Liver (tissue), 9 donors: ENCODE results near the gene FHDC1. TPM values are rescaled to one million over a fixed set of nuclear protein-coding genes. Genes with fewer than 3 reads are reported as not detected.

ENCODE experiments used
- DNase-seq: peaks from one replicate; pipeline ENCODE4 v3.0.0-alpha.2; 2017; ENCODE audit warnings: low spot score
- H3K27ac ChIP-seq, 2 donors: one replicate each; pipeline ENCODE4 v1.7.0; 2013; ENCODE audit warnings: inconsistent platforms in 2 of 2, low read length in 2 of 2, control low read depth in 1 of 2, low read depth in 1 of 2, mild to moderate bottlenecking in 1 of 2
- H3K27me3 ChIP-seq, 4 donors: one replicate each; pipeline versions ENCODE4 v1.6.1 to v1.7.0; 2013; ENCODE audit warnings: low read length in 3 of 4, inconsistent platforms in 1 of 4, mild to moderate bottlenecking in 1 of 4, moderate library complexity in 1 of 4; ENCODE audit not compliant: control insufficient read depth in 4 of 4, insufficient read depth in 4 of 4
- H3K36me3 ChIP-seq, 4 donors: one replicate each; pipeline versions ENCODE4 v1.6.1 to v1.7.0; 2013; ENCODE audit warnings: low read length in 3 of 4, mild to moderate bottlenecking in 3 of 4, low read depth in 1 of 4, moderate library complexity in 1 of 4; ENCODE audit not compliant: control insufficient read depth in 4 of 4, insufficient read depth in 3 of 4
- H3K4me1 ChIP-seq, 4 donors: one replicate each; pipeline versions ENCODE4 v1.6.1 to v1.7.0; 2013; ENCODE audit warnings: low read length in 3 of 4, mild to moderate bottlenecking in 3 of 4, moderate library complexity in 1 of 4; ENCODE audit not compliant: control insufficient read depth in 4 of 4, insufficient read depth in 4 of 4
- H3K4me3 ChIP-seq, 3 donors: one replicate each; pipeline versions ENCODE4 v1.6.1 to v1.7.0; 2013; ENCODE audit warnings: low read length in 3 of 3, control low read depth in 1 of 3, low read depth in 1 of 3, mild to moderate bottlenecking in 1 of 3
- H3K9ac ChIP-seq, 2 donors: one replicate each; pipeline ENCODE4 v1.7.0; 2013; ENCODE audit warnings: low read length in 2 of 2, mild to moderate bottlenecking in 2 of 2, moderate library complexity in 2 of 2, control low read depth in 1 of 2, low read depth in 1 of 2
- H3K9me3 ChIP-seq, 4 donors: one replicate each; pipeline versions ENCODE4 v1.6.1 to v1.7.0; 2013; ENCODE audit warnings: low read length in 3 of 4; ENCODE audit not compliant: control insufficient read depth in 4 of 4
- EGR1 ChIP-seq, 2 donors: IDR thresholded peaks; 2 replicates each; pipeline ENCODE4 v1.6.1; 2016 to 2018; ENCODE audit warnings: antibody characterized with exemption in 2 of 2, low read depth in 2 of 2
- FOXA1 ChIP-seq: IDR thresholded peaks from 2 replicates; pipeline ENCODE4 v1.6.1; 2016; ENCODE audit warnings: antibody characterized with exemption
- FOXA2 ChIP-seq: IDR thresholded peaks from 2 replicates; pipeline ENCODE4 v1.6.1; 2016; ENCODE audit warnings: antibody characterized with exemption
- GABPA ChIP-seq, 2 donors: IDR thresholded peaks in 1 of 2; conservative IDR thresholded peaks in 1 of 2; 2 replicates each; pipeline ENCODE4 v1.6.1; 2016; ENCODE audit warnings: antibody characterized with exemption in 2 of 2, mild to moderate bottlenecking in 1 of 2, moderate library complexity in 1 of 2
- HNF4A ChIP-seq, 2 donors: conservative IDR thresholded peaks; 2 replicates each; pipeline ENCODE4 v1.6.1; 2016; ENCODE audit warnings: antibody characterized with exemption in 2 of 2, mild to moderate bottlenecking in 2 of 2
- HNF4G ChIP-seq: IDR thresholded peaks from 2 replicates; pipeline ENCODE4 v1.6.1; 2016; ENCODE audit warnings: antibody characterized with exemption
- JUND ChIP-seq, 2 donors: IDR thresholded peaks; 2 replicates each; pipeline ENCODE4 v1.6.1; 2016; ENCODE audit warnings: antibody characterized with exemption in 2 of 2
- RAD21 ChIP-seq, 2 donors: IDR thresholded peaks; 2 replicates each; pipeline ENCODE4 v1.6.1; 2016; ENCODE audit warnings: antibody characterized with exemption in 2 of 2, mild to moderate bottlenecking in 2 of 2
- RXRA ChIP-seq, 2 donors: IDR thresholded peaks; 2 replicates each; pipeline ENCODE4 v1.6.1; 2017 to 2018; ENCODE audit warnings: antibody characterized with exemption in 2 of 2, mild to moderate bottlenecking in 1 of 2
- SP1 ChIP-seq: IDR thresholded peaks from 2 replicates; pipeline ENCODE4 v1.6.1; 2018; ENCODE audit warnings: antibody characterized with exemption, mild to moderate bottlenecking
- YY1 ChIP-seq: IDR thresholded peaks from 2 replicates; pipeline ENCODE4 v1.6.1; 2016; ENCODE audit warnings: antibody characterized with exemption, mild to moderate bottlenecking
- WGBS: extraction: QIAGEN DNeasy Blood & Tissue Kit; methylation state at CpG from one replicate; pipeline ENCODE4 v1.1.7; 2013; 5-methylcytosine and 5-hydroxymethylcytosine counted together
- polyA plus RNA-seq, 2 donors: library from polyadenylated mRNA; stranded (reverse) in 1 of 2; unstranded in 1 of 2; fragments of 200-250 nt in 1 of 2; fragments of >200 nt in 1 of 2; fragmentation: Nextera tagmentation in 1 of 2; extraction: Ambion mirVana in 1 of 2; gene quantifications; one replicate each; pipeline versions ENCODE4 v1.2.1 to v1.2.3, GENCODE V29; 2013 to 2015
- total RNA-seq, 2 donors: library from RNA; depleted of rRNA; stranded (reverse); fragments of >200 nt; gene quantifications; one replicate each; pipeline ENCODE4 v1.2.3, GENCODE V29; 2014
- TF ChIP-seq, protein P1 (sequence below): fragments of 150-350 bp; IDR thresholded peaks from 2 replicates; pipeline ENCODE4 v1.5.1; 2017; ENCODE audit warnings: improper control_type of control experiment, low read depth, low read length; ENCODE audit not compliant: missing input control
- TF ChIP-seq, protein P2 (sequence below): IDR thresholded peaks from 2 replicates; pipeline ENCODE4 v1.6.1; 2016; ENCODE audit warnings: antibody characterized with exemption
- TF ChIP-seq, protein P3 (sequence below): IDR thresholded peaks from 2 replicates; pipeline ENCODE4 v1.6.1; 2016; ENCODE audit warnings: antibody characterized with exemption
- TF ChIP-seq, protein P4 (sequence below): IDR thresholded peaks from 2 replicates; pipeline ENCODE4 v1.6.1; 2016; ENCODE audit warnings: antibody characterized with exemption, mild to moderate bottlenecking
- TF ChIP-seq, protein P5 (sequence below): IDR thresholded peaks from 2 replicates; pipeline ENCODE4 v1.6.1; 2016; ENCODE audit warnings: antibody characterized with exemption
- donor health status: healthy.
- donor health status: healthy.
- donor health status: healthy.
- donor health status: healthy.
- donor health status: healthy.

Gene FHDC1
- total and polyA plus RNA-seq, 4 donors = 0.06 to 33.0 (median 0.11) TPM

GRCh38 chr4:153023139-153023538 lies 87.0 kb downstream of the FHDC1 start:
- TF ChIP-seq HNF4A (conservative IDR thresholded peaks at IDR 0.05) (no peak), HNF4G (no peak), JUND (IDR thresholded peaks at IDR 0.05) (no peak), EGR1 (IDR thresholded peaks at IDR 0.05; ENCODE audit: low read depth in 2 of 2) (no peak), GABPA (IDR thresholded peaks at IDR 0.05 in 1 of 2, conservative IDR thresholded peaks at IDR 0.05 in 1 of 2) (no peak), FOXA2 (no peak), RAD21 (IDR thresholded peaks at IDR 0.05) (no peak), FOXA1 (no peak), RXRA (IDR thresholded peaks at IDR 0.05) (no peak), SP1 (no peak), YY1 (no peak)
- TF ChIP-seq, protein P1, sequence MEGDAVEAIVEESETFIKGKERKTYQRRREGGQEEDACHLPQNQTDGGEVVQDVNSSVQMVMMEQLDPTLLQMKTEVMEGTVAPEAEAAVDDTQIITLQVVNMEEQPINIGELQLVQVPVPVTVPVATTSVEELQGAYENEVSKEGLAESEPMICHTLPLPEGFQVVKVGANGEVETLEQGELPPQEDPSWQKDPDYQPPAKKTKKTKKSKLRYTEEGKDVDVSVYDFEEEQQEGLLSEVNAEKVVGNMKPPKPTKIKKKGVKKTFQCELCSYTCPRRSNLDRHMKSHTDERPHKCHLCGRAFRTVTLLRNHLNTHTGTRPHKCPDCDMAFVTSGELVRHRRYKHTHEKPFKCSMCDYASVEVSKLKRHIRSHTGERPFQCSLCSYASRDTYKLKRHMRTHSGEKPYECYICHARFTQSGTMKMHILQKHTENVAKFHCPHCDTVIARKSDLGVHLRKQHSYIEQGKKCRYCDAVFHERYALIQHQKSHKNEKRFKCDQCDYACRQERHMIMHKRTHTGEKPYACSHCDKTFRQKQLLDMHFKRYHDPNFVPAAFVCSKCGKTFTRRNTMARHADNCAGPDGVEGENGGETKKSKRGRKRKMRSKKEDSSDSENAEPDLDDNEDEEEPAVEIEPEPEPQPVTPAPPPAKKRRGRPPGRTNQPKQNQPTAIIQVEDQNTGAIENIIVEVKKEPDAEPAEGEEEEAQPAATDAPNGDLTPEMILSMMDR = no peak
- TF ChIP-seq, protein P2, sequence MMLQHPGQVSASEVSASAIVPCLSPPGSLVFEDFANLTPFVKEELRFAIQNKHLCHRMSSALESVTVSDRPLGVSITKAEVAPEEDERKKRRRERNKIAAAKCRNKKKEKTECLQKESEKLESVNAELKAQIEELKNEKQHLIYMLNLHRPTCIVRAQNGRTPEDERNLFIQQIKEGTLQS = no peak
- TF ChIP-seq, protein P3, sequence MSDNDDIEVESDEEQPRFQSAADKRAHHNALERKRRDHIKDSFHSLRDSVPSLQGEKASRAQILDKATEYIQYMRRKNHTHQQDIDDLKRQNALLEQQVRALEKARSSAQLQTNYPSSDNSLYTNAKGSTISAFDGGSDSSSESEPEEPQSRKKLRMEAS = no peak
- TF ChIP-seq, protein P4, sequence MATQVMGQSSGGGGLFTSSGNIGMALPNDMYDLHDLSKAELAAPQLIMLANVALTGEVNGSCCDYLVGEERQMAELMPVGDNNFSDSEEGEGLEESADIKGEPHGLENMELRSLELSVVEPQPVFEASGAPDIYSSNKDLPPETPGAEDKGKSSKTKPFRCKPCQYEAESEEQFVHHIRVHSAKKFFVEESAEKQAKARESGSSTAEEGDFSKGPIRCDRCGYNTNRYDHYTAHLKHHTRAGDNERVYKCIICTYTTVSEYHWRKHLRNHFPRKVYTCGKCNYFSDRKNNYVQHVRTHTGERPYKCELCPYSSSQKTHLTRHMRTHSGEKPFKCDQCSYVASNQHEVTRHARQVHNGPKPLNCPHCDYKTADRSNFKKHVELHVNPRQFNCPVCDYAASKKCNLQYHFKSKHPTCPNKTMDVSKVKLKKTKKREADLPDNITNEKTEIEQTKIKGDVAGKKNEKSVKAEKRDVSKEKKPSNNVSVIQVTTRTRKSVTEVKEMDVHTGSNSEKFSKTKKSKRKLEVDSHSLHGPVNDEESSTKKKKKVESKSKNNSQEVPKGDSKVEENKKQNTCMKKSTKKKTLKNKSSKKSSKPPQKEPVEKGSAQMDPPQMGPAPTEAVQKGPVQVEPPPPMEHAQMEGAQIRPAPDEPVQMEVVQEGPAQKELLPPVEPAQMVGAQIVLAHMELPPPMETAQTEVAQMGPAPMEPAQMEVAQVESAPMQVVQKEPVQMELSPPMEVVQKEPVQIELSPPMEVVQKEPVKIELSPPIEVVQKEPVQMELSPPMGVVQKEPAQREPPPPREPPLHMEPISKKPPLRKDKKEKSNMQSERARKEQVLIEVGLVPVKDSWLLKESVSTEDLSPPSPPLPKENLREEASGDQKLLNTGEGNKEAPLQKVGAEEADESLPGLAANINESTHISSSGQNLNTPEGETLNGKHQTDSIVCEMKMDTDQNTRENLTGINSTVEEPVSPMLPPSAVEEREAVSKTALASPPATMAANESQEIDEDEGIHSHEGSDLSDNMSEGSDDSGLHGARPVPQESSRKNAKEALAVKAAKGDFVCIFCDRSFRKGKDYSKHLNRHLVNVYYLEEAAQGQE = no peak
- TF ChIP-seq, protein P5, sequence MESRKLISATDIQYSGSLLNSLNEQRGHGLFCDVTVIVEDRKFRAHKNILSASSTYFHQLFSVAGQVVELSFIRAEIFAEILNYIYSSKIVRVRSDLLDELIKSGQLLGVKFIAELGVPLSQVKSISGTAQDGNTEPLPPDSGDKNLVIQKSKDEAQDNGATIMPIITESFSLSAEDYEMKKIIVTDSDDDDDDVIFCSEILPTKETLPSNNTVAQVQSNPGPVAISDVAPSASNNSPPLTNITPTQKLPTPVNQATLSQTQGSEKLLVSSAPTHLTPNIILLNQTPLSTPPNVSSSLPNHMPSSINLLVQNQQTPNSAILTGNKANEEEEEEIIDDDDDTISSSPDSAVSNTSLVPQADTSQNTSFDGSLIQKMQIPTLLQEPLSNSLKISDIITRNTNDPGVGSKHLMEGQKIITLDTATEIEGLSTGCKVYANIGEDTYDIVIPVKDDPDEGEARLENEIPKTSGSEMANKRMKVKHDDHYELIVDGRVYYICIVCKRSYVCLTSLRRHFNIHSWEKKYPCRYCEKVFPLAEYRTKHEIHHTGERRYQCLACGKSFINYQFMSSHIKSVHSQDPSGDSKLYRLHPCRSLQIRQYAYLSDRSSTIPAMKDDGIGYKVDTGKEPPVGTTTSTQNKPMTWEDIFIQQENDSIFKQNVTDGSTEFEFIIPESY = no peak
- Histone ChIP-seq H3K9ac (no peak overlapping the region), H3K36me3 (no peaks in the 10 kb centered on the region), H3K4me3 (no peak overlapping the region), H3K9me3 (no peaks in the 10 kb centered on the region), H3K27ac (no peak overlapping the region), H3K27me3 (no peaks in the 10 kb centered on the region), H3K4me1 (no peaks in the 10 kb centered on the region)
- 59% methylated on average over 3 of the region's 3 CpGs for WGBS
- DNase-seq = no peak
